ENCODE data around the gene SPEF1.
A peak's percentile ranks its signal among the peaks of the same experiment; 100 is the strongest.

SPEF1 gene

GRCh38 chr20:3766422-3767109 is 14.7 kb downstream of the SPEF1 start:
- no peak for DNase-seq (ENCODE audit: low spot score)

GRCh38 chr20:3765171-3765882 is 15.9 kb downstream of the SPEF1 start:
- no peak for DNase-seq (ENCODE audit: low spot score)

DNA sequence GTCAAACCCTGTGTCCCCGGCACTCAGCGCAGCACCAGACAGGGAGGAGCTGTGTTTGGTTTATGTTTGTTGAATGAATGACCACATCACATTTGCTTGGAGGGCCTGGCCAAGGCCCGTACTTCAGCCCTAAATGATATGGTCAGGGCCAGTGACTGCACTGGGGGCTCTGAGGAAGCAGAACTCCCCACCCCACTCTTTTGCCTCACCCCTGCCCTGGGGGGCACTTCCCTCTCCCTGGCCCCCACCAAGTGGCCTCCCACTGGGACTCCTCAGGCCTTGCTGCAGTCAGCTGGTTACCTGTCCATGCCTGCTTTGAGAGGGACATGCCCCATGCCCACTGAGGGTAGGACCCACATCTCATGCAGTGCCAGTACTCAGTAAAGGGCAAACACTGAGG is 16.6 kb downstream of the SPEF1 start:
- no peak for DNase-seq (ENCODE audit: low spot score)

GRCh38 chr20:3763671-3764601 is 17.3 kb downstream of the SPEF1 start:
- no peak for DNase-seq (ENCODE audit: low spot score)

DNA sequence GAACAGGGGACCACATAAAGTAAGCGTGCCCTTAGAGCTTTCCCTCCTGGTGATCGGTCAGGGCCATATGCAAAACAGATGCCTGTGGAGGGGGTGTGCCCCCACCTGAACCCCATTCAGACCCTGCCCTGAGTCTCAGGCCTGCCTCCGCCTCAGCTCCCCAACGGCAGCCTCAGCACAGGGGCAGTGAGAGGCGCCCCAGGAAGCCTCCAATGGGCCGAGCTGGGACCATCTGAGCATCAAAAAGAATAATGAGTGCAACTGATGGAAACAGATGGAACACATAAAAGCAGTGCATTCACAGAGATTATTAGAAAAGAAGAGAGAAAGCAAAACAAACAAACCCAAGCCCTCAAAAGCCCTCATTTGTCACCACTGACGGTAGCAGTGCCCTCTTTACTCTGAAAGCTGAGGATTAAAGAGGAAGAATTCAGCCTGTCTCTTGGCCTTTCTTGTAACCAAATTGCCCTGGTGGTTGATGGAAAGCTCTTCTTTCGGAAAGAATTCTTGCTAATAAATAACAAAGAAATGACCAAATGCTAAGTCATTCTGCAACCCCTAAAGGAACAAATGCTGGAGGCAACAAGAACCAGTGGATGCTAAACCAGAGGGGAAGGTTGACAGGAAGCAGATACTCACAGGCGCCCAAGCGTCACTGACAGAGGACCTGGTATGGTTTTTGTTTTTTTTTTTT is 20.4 kb downstream of the SPEF1 start:
- DNase-seq (ENCODE audit: low spot score): peak; percentile 67

DNA sequence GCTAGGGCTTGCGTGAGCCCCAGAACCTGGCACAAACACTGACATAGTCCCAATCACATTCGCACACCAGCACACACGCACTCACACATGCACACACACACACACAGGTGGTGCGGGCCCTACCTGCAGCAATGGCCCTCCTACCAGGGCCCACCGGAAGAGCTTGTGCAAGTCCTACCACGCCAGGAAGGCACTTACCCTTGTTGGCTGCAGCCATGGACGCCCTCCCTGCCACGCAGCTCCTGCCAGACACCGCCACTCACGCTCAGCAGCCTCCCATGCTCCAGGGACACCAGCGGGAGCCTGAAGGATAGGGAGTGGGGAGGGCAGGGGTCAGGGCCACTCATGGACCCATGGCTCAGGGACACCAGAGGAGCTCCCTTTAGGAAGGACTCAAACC is 21.4 kb downstream of the SPEF1 start:
- DNase-seq (ENCODE audit: low spot score): no peak

GRCh38 chr20:3759316-3759823 is 21.9 kb downstream of the SPEF1 start:
- DNase-seq (ENCODE audit: low spot score): no peak

GRCh38 chr20:3758566-3758965 is 22.7 kb downstream of the SPEF1 start:
- DNase-seq (ENCODE audit: low spot score): no peak

- no peak for DNase-seq (ENCODE audit: low spot score)
Observed at GRCh38 chr20:3757268-3757667, 24.0 kb downstream of the SPEF1 start.

DNA sequence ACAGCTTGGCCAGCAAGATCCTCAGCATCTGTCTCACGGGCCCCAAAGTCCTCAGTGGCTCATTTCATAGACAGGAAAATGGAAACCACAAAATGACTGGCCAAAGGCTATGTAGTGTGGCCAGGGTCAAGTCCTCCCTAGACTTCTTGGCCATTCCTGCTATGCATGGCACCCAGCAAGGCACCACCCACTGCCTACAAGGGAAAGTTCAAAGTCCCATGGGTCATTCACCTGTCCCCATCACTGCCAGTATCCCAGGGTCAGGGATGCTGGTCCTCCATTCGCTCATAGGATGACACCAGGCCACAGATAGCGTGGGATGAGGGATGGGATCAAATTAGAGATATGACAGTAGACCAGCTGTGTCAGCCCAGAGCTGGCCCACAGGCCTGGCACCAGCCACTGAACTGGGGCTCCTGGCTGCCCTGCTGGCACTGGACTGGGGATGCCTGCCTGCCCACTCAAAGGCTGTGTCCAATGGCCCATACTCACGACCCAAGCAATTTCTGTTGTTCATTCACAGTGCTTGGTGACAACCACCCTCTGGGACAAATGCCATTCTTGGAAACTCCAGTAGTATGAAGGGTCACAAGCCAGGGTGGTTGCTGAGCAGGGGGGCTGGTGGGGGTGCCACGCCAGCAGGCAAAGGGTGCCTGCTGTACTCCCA is 25.3 kb downstream of the SPEF1 start:
- DNase-seq (ENCODE audit: low spot score): no peak

DNA sequence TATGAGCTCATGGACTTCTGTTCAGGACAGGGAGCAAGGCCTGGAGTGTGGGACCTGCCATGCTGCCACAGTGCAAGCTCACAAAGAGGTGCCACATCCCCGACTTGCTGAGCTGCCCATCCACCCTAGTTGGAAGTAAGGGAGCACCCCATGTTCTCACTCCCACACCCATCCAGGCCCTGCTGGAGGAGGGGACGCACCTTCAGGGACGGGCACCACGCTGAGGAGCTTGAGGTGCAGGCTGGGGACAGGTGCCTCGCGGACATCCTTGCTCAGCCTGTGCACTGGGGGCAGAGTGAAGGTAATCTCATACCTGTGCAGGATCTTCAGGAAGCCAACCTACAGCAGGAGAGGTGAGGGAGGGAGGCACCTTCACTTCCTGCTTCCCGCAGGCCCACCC is 26.0 kb downstream of the SPEF1 start:
- DNase-seq (ENCODE audit: low spot score): no peak

DNA sequence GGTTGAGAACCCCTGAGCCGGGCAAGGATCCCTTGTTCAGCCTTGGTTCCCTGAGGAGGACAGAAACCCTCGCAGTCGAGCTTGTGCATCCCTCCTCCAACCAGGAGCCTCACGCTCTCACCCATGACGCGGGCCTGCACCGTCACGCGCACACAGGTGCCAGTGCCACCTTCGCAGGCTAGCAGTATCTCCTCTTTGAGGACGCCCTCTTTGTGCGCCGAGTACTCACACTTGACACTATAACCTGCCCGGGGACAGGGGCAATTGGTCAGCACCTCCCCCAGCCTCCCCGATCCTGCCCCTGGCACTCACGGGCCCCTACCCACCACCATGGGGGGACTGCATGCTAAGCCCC is 27.0 kb downstream of the SPEF1 start:
- DNase-seq (ENCODE audit: low spot score): no peak

DNA sequence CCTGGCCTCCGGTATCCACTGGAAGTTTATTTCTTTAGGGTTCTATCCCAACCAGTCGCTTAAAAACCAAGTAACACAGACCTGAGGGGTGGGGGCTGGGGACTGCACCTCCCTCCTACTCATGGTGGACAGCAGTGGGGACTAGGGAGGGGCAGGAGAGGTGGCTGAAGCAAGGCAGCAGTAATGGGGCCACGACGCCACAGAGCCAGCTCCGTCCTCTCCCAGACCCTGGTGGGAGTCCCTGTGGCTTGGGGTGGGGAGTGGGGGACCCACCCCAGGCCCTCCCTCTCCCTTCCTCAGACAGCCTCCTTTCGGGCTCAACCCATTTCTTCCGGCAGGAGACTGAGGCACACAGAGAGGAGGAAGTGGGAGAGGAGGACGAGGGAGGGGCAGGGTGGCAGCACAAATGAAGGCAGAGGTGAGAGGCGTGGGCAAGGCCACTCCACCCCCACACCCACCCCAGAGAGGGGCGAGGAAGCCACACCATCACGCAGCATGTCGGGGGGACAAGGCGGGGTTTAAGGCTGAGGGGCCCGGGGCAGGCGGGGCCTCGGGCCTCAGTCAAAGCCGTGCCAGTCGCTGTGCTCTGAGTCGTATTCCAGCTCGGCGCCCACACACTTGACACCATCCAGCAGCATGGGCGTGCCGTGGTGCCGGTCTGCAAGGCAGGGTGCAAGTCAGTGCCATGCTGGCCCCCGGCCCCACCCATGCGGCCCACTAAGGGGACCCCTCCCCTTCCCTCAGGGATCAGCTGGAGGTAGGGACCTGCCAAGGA is 27.6 kb downstream of the SPEF1 start:
- no peak for DNase-seq (ENCODE audit: low spot score)

DNA sequence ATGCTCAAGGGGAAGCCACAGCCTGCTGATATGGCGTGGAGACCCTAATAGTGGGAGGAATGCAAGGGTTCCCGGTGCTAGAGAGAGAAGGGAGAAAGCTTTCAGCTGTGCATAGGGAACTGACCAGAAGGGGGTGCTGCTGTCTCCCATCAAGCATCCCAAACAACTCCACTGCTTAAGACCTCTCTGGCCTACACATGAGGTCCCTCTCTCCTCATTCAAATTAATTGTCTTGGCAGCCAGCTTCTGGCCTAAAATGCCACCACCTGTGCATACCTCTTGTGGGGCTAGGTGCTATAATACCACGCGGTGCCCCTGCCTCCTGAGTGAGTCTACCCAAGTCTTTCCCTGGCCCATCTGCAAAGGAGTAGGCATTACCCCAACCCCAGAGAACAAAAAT is 28.1 kb downstream of the SPEF1 start:
- peak; percentile 59 for DNase-seq (ENCODE audit: low spot score)

GRCh38 chr20:3752386-3752759 is 28.9 kb downstream of the SPEF1 start:
- DNase-seq (ENCODE audit: low spot score): no peak

DNA sequence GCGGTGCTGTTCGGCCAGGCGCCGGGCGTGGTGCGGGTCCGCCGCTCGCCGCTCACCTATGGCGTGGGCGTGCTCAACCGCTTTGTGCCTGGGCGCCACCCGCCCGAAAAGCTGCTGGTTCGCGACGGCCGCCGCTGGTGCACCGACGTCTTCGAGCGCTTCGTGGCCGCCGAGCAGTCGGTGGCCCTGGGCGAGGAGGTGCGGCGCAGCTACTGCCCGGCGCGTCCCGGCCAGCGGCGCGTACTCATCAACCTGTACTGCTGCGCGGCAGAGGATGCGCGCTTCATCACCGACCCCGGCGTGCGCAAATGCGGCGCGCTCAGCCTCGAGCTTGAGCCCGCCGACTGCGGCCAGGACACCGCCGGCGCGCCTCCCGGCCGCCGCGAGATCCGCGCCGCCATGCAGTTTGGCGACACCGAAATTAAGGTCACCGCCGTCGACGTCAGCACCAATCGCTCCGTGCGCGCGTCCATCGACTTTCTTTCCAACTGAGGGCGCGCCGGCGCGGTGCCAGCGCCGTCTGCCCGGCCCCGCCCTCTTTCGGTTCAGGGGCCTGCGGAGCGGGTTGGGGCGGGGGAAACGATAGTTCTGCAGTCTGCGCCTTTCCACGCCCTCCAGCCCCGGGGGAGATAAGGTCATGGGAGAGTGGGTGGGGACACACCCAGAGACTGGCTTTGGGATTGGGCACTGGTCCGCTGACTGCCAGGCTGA is 29.4 kb downstream of the SPEF1 start:
- DNase-seq (ENCODE audit: low spot score): peak; percentile 27

DNA sequence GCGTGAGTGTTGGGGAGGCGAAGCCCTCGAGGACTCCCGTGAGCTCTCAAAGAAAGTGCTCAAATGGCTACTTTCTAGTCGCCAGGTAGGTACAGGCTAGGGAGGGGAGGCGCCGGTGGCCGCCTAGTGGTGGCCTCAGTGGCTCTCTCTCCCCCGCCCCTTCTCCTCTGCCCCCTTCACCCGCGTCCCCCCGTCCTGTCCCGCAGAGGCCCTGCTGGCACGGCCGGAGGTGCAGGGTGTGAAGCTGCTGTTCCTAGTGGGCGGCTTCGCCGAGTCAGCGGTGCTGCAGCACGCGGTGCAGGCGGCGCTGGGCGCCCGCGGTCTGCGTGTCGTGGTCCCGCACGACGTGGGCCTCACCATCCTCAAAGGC is 30.0 kb downstream of the SPEF1 start:
- DNase-seq (ENCODE audit: low spot score): no peak

DNA sequence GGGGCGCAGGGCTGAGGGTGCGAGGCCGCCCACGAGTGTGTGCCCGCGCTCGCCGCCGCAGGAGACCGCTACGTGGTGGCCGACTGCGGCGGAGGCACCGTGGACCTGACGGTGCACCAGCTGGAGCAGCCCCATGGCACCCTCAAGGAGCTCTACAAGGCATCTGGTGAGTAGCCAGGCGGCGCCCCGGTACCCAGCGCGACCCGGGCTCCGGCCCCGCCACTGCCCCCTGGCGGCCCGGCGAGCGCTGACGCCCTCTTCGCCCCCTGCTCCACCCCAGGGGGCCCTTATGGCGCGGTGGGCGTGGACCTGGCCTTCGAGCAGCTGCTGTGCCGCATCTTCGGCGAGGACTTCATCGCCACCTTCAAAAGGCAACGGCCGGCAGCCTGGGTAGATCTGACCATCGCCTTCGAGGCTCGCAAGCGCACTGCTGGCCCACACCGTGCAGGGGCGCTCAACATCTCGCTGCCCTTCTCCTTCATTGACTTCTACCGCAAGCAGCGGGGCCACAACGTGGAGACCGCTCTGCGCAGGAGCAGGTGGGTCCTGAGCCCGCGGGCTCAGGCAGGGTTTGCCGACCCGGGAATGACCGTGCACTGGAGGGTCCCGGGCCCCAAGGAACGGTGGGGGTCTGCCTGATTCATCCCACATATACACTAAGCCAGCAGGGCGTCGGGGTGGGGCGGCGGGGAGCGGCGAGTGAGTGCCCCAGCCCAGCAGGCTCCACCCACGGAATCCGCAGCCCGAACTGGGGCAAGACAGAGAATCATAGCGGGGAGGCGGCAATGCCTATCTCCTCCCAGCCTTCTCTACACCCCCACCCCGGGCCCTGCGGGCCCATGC is 31.3 kb downstream of the SPEF1 start:
- DNase-seq (ENCODE audit: low spot score): peak; percentile 27

GRCh38 chr20:3749087-3749688 is 32.1 kb downstream of the SPEF1 start:
- no peak for DNase-seq (ENCODE audit: low spot score)

All from kidney tubule cell (primary cell).